ENCODE results near the gene SETBP1.

DNA sequence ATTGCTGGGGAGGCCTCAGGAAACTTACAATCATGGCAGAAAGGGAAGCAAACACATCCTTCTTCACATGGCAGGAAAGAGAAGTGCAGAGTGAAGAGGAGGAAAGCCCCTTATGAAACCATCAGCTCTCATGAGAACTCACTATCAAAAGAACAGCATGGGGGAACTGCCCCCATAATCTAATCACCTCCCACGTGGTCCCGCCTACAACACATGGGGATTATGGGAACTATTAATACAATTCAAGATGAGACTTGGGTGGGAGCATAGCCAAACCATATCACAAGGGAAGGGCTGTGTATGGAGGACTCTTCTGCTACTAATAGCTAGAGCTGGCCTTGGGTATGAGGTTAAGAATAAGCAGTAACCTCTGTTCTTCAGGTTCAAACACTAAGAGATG is 8.8 kb upstream of the SETBP1 start:
- no peak for TF ChIP-seq POLR2A (IDR thresholded peaks at IDR 0.05; ENCODE audit: low read depth, low read length)
- TF ChIP-seq POLR2AphosphoS5 (IDR thresholded peaks at IDR 0.05; ENCODE audit: low read depth, low read length), result no peak
- no peak for TF ChIP-seq TAF1 (IDR thresholded peaks at IDR 0.05; ENCODE audit: borderline replicate concordance, low read depth, low read length)
